ENCODE data around the gene ADARB2.

- TF ChIP-seq EZH2 (IDR thresholded peaks at IDR 0.05; ENCODE audit: insufficient read depth, poor library complexity, severe bottlenecking): no peak
- no peak for TF ChIP-seq EZH2phosphoT487 (IDR thresholded peaks at IDR 0.05; ENCODE audit: insufficient read depth, low read depth)
Observed at GRCh38 chr10:1657479-1657878, 79.8 kb downstream of the ADARB2 start.
